Nephron (organoid): ENCODE results near the gene IFT43.

Experiments used
- H3K27ac Mint-ChIP-seq, 3 experiments: 2 replicates each; pipeline ENCODE4 v1.8.0; 2020; ENCODE audit warnings: mixed read lengths in 3 of 3, mild to moderate bottlenecking in 2 of 3, moderate library complexity in 1 of 3
- H3K27me3 Mint-ChIP-seq: 2 replicates; pipeline ENCODE4 v1.8.0; 2021; ENCODE audit warnings: low read depth, mild to moderate bottlenecking, moderate library complexity, mixed read lengths
- H3K36me3 Mint-ChIP-seq: 2 replicates; pipeline ENCODE4 v1.8.0; 2020; ENCODE audit warnings: low read depth, mixed read lengths
- H3K4me1 Mint-ChIP-seq: 2 replicates; pipeline ENCODE4 v1.8.0; 2020; ENCODE audit warnings: mixed read lengths
- H3K4me3 Mint-ChIP-seq, 3 experiments: 2 replicates each; pipeline ENCODE4 v1.8.0; 2020; ENCODE audit warnings: mild to moderate bottlenecking in 3 of 3, mixed read lengths in 3 of 3, moderate library complexity in 2 of 3
- H3K9me3 Mint-ChIP-seq: 2 replicates; pipeline ENCODE4 v1.8.0; 2020; ENCODE audit warnings: mixed read lengths
- CTCF ChIP-seq, 3 experiments: fragments of 200-600 bp; sonication (generic); IDR thresholded peaks; one replicate each; pipeline ENCODE4 v1.5.0; 2021; ENCODE audit warnings: antibody characterized with exemption in 3 of 3; ENCODE audit not compliant: unreplicated experiment in 3 of 3

Gene IFT43

GRCh38 chr14:75986439-75986765, 839 bp downstream of the IFT43 start:
- no peaks in the 10 kb centered on the region for H3K9me3 Mint-ChIP-seq
- H3K4me3 Mint-ChIP-seq, result peak overlapping the region; percentile 83 to 97 (median 92)
- H3K36me3 Mint-ChIP-seq, result peaks cover 12% of the 10 kb centered on the region
- H3K27me3 Mint-ChIP-seq, result no peaks in the 10 kb centered on the region
- no peak for TF ChIP-seq CTCF (IDR thresholded peaks at IDR 0.05; ENCODE audit: unreplicated experiment in 3 of 3)
- peaks cover 40% of the 10 kb centered on the region for H3K4me1 Mint-ChIP-seq
- peak overlapping the region; percentile 91 to 95 (median 94) for H3K27ac Mint-ChIP-seq

DNA sequence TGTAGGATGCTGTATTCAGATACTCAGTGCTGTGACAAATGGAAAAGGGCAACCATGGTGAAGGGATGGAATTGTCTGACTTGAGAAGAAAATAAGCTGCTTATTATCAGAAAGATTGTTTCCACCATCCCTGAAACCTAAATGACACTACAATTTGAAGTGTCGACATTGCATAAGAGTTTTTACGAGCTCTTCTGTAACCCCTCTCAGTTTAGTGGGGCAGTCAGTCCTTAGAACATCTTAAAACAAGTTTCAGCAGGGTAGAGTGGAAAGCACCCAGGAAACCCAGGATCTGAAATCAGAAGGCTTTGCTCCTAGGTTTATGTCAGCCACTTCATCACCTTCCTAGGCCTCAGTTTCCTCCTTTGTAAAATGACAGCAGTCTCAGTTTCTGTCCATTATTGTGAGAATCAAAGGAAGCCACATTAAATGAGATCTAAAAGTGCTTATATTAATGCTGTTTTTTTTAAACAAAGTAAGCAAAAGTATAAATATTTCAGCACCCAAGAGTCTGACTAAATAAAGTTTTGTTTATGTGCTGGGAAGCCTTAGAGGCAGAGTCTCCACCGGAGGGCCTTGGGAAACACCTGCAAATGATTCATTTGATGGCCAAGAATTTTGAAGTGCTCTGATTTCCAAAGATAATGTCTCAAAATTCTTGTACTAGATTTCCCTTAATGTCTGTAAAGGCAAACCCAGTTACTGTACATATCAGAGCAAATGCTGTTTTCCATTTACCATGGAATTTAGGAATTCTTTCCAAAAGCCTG, 1.8 kb downstream of the IFT43 start:
- Mint-ChIP-seq H3K27me3 (no peaks in the 10 kb centered on the region), H3K9me3 (no peaks in the 10 kb centered on the region), H3K27ac (no peak overlapping the region), H3K4me1 (peaks cover 41% of the 10 kb centered on the region), H3K4me3 (peak overlapping the region; percentile 35 to 97 (median 92)), H3K36me3 (peaks cover 21% of the 10 kb centered on the region)
- TF ChIP-seq CTCF (IDR thresholded peaks at IDR 0.05; ENCODE audit: unreplicated experiment in 3 of 3), result no peak

- H3K36me3 Mint-ChIP-seq, result peaks cover 30% of the 10 kb centered on the region
- H3K27me3 Mint-ChIP-seq, result no peaks in the 10 kb centered on the region
- no peak for TF ChIP-seq CTCF (IDR thresholded peaks at IDR 0.05; ENCODE audit: unreplicated experiment in 3 of 3)
- H3K4me3 Mint-ChIP-seq, result peak overlapping the region in 1 of 3 experiments; percentile 28
- peaks cover 44% of the 10 kb centered on the region for H3K4me1 Mint-ChIP-seq
- H3K27ac Mint-ChIP-seq, result no peak overlapping the region
- no peaks in the 10 kb centered on the region for H3K9me3 Mint-ChIP-seq
Observed at GRCh38 chr14:75989134-75989533, 3.6 kb downstream of the IFT43 start.

DNA sequence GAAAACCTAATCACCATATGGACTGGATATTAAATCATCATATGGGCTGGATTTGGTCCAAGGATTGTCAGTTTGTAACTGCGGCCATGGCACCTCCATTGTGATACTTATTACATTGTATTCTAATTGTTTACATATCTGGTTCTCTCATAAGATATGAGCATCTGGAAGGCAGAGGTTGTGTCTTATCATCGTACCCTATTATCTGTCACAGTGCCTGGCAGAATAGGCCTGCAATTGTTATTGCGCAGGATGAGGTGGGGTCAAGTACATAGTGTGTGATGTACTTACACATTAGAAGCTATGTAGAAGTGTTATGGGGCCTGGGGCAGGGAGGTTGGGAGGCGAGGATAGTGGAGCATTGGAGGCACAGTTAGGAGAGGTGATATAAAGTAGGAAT, 4.7 kb downstream of the IFT43 start:
- H3K4me3 Mint-ChIP-seq, result no peak overlapping the region
- no peak overlapping the region for H3K27ac Mint-ChIP-seq
- no peaks in the 10 kb centered on the region for H3K27me3 Mint-ChIP-seq
- TF ChIP-seq CTCF (IDR thresholded peaks at IDR 0.05; ENCODE audit: unreplicated experiment in 3 of 3), result no peak
- H3K4me1 Mint-ChIP-seq, result peaks cover 44% of the 10 kb centered on the region
- peaks cover 40% of the 10 kb centered on the region for H3K36me3 Mint-ChIP-seq
- no peaks in the 10 kb centered on the region for H3K9me3 Mint-ChIP-seq

DNA sequence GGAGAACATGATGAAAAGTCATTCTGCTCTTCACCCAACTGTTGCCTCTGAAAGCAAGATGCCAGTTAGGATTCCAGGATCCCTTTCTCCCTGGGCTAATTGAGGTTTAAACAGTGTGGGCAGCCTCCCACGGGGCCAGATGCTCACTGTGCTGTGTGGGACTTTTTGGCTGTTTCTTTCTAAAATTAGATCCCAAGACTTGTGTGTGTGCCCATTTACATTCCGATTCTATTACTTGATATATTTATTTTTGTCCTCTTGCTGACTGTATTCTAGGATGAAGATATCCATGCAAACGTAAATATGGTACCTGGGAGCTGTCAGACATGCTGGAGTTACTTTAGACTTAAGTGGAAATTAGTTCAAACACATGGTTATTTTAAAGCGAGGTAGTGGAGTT, 6.2 kb downstream of the IFT43 start:
- peak overlapping the region in 1 of 3 experiments; percentile 61 for H3K27ac Mint-ChIP-seq
- peaks cover 46% of the 10 kb centered on the region for H3K4me1 Mint-ChIP-seq
- H3K9me3 Mint-ChIP-seq, result no peaks in the 10 kb centered on the region
- H3K36me3 Mint-ChIP-seq, result peaks cover 55% of the 10 kb centered on the region
- no peaks in the 10 kb centered on the region for H3K27me3 Mint-ChIP-seq
- TF ChIP-seq CTCF (IDR thresholded peaks at IDR 0.05; ENCODE audit: unreplicated experiment in 3 of 3), result no peak
- peak overlapping the region in 1 of 3 experiments; percentile 13 for H3K4me3 Mint-ChIP-seq

DNA sequence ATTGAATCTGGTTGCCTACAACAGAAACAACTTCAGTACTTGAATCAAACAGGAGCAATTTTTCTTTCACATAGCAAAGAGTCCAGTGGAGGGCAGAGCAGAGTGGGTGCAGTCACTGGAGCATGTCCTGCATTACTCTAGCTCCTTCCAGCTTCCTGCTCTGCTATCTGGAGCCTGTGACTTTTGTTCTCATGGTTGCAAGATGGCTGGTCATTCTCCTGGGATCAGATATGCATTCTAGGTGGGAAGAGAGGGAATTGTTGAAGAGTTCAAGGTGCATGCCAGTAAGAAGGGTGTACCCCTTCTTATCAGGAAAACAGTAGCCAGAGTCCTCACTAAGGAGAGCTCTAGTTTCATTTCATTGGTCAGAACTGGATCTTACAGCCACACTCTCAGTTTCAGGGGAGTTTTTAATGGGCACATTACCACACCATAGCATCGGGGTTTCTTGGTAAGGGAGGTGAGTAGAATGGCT, 8.0 kb downstream of the IFT43 start:
- peaks cover 67% of the 10 kb centered on the region for H3K36me3 Mint-ChIP-seq
- H3K27me3 Mint-ChIP-seq, result no peaks in the 10 kb centered on the region
- H3K4me1 Mint-ChIP-seq, result peaks cover 51% of the 10 kb centered on the region
- no peaks in the 10 kb centered on the region for H3K9me3 Mint-ChIP-seq
- H3K27ac Mint-ChIP-seq, result peak overlapping the region; percentile 38 to 68 (median 57)
- no peak for TF ChIP-seq CTCF (IDR thresholded peaks at IDR 0.05; ENCODE audit: unreplicated experiment in 3 of 3)
- H3K4me3 Mint-ChIP-seq, result no peak overlapping the region
